Activated CD4-positive, alpha-beta T cell treated with anti-CD3 and anti-CD28 coated beads for 36 hours (primary cell): ENCODE measurements around the gene CETP. TPM values are rescaled to one million over a fixed set of nuclear protein-coding genes. Genes with fewer than 3 reads are reported as not detected.
A peak's percentile ranks its signal among the peaks of the same experiment; 100 is the strongest.

ENCODE experiments used
- ATAC-seq: fragments of 200-7000 bp; cut with Tn5 transposase; one replicate; pipeline ENCODE4 v1.10.0; 2021; ENCODE audit warnings: mild to moderate bottlenecking, moderate library complexity
- CTCF ChIA-PET: fragments of 350-600 bp; sonication (Branson Sonifier 250); formaldehyde crosslinking; loops from one replicate; lab custom pipeline; 2021; ENCODE audit warnings: antibody characterized with exemption; lab: Charles Lee
- POLR2A ChIA-PET: fragments of 350-600 bp; sonication (Branson Sonifier 250); formaldehyde crosslinking; loops from one replicate; lab custom pipeline; 2021; ENCODE audit warnings: antibody characterized with exemption, inconsistent platforms; lab: Charles Lee
- DNase-seq: peaks from one replicate; pipeline ENCODE4 v3.0.0-alpha.2; 2020
- H3K27ac Mint-ChIP-seq: one replicate; pipeline ENCODE4 v1.8.0; 2021; ENCODE audit warnings: mixed read lengths
- H3K27me3 Mint-ChIP-seq: one replicate; pipeline ENCODE4 v1.8.0; 2021; ENCODE audit warnings: mixed read lengths
- H3K36me3 Mint-ChIP-seq: one replicate; pipeline ENCODE4 v1.8.0; 2021; ENCODE audit warnings: low read depth, mixed read lengths
- H3K4me1 Mint-ChIP-seq: one replicate; pipeline ENCODE4 v1.8.0; 2021; ENCODE audit warnings: mixed read lengths
- H3K4me3 Mint-ChIP-seq: one replicate; pipeline ENCODE4 v1.8.0; 2021; ENCODE audit warnings: mild to moderate bottlenecking, moderate library complexity, mixed read lengths
- H3K9me3 Mint-ChIP-seq: one replicate; pipeline ENCODE4 v1.8.0; 2021; ENCODE audit warnings: low read depth, mixed read lengths
- intact Hi-C, 2 experiments: fragments of 100-400 bp; cut with DNase I in 1 of 2; cut with micrococcal nuclease in 1 of 2; formaldehyde crosslinking; loops; one replicate each; pipeline versions ENCODE4 v1.14.2 to v1.15.1; 2022 to 2024; cut with DNase I, micrococcal nuclease
- total RNA-seq, 2 experiments: library from RNA; stranded (reverse); gene quantifications; one replicate each; pipeline ENCODE4 v1.2.3, GENCODE V29; 2021

Gene CETP
- total RNA-seq, 2 experiments from 2014 or later = 0.14 TPM; not detected in 1

- ChIA-PET POLR2A (no interaction called here), CTCF (interaction anchor here (0.6 to 1.8 kb wide), 6 partner anchors 9 to 224 kb away, joined by 3 to 7 read pairs (median 4); no protein-coding TSS in a partner anchor)
- Mint-ChIP-seq H3K27me3 (no peaks in the 10 kb centered on the region), H3K27ac (no peak overlapping the region), H3K4me1 (peaks cover 12% of the 10 kb centered on the region), H3K4me3 (no peak overlapping the region), H3K36me3 (no peaks in the 10 kb centered on the region), H3K9me3 (no peaks in the 10 kb centered on the region)
- ATAC-seq (no peak), DNase-seq (no peak)
- intact Hi-C loops = no loop called here
These were observed 969 bp upstream of the CETP start for GRCh38 chr16:56960681-56961281.

GRCh38 chr16:56961386-56961785, 364 bp upstream of the CETP start:
- Mint-ChIP-seq H3K4me3 (no peak overlapping the region), H3K4me1 (peaks cover 17% of the 10 kb centered on the region), H3K27me3 (no peaks in the 10 kb centered on the region), H3K27ac (no peak overlapping the region), H3K36me3 (no peaks in the 10 kb centered on the region), H3K9me3 (no peaks in the 10 kb centered on the region)
- intact Hi-C loops = no loop called here
- no peak for ATAC-seq
- POLR2A ChIA-PET = no interaction called here
- DNase-seq = no peak
- CTCF ChIA-PET = interaction anchor here (0.6 to 1.8 kb wide), 7 partner anchors 9 to 224 kb away, joined by 3 to 7 read pairs (median 4); no protein-coding TSS in a partner anchor

GRCh38 chr16:56964243-56965148, 2.7 kb downstream of the CETP start:
- POLR2A ChIA-PET = interaction anchor here (0.6 to 1.2 kb wide), 2 partner anchors 77 to 87 kb away, joined by 3 read pairs; no protein-coding TSS in a partner anchor
- H3K27ac Mint-ChIP-seq = peak overlapping the region; percentile 52

GRCh38 chr16:56965149-56966092, 3.7 kb downstream of the CETP start:
- H3K27ac Mint-ChIP-seq = peak overlapping the region; percentile 84
- DNase-seq (no peak), ATAC-seq (peak; percentile 22)
- H3K27me3 Mint-ChIP-seq = no peaks in the 10 kb centered on the region
- no peaks in the 10 kb centered on the region for H3K9me3 Mint-ChIP-seq
- intact Hi-C loops = loop anchor here in 1 of 2 experiments (2.0 kb wide), 2 partner anchors 75 to 203 kb away; no protein-coding TSS in a partner anchor
- H3K4me1 Mint-ChIP-seq = peaks cover 17% of the 10 kb centered on the region
- POLR2A ChIA-PET = interaction anchor here (0.6 kb wide), 1 partner anchor 43 kb away, joined by 4 read pairs; no protein-coding TSS in a partner anchor
- CTCF ChIA-PET = interaction anchor here (0.6 to 5.2 kb wide), 40 partner anchors 9 to 335 kb away, joined by 3 to 38 read pairs (median 4); partner anchors contain the start of genes NLRC5 and SLC12A3
- H3K4me3 Mint-ChIP-seq = no peak overlapping the region
- no peaks in the 10 kb centered on the region for H3K36me3 Mint-ChIP-seq

More at GRCh38 chr16:56964243-56965148, 2.7 kb downstream of the CETP start:
- Mint-ChIP-seq H3K9me3 (no peaks in the 10 kb centered on the region), H3K4me1 (peaks cover 17% of the 10 kb centered on the region), H3K27me3 (no peaks in the 10 kb centered on the region), H3K4me3 (no peak overlapping the region), H3K36me3 (no peaks in the 10 kb centered on the region)
- DNase-seq (peak; percentile 98), ATAC-seq (peak; percentile 93)
- CTCF ChIA-PET = interaction anchor here (0.6 to 5.2 kb wide), 50 partner anchors 8 to 446 kb away, joined by 3 to 38 read pairs (median 4); partner anchors contain the start of gene NLRC5
- intact Hi-C loops = loop anchor here (1.0 to 2.0 kb wide), 7 partner anchors 25 to 204 kb away; partner anchors contain the start of gene NLRC5 (in 1 of the 2)

GRCh38 chr16:56966093-56966475, 4.3 kb downstream of the CETP start:
- H3K27me3 Mint-ChIP-seq = no peaks in the 10 kb centered on the region
- CTCF ChIA-PET = interaction anchor here (0.6 to 5.2 kb wide), 25 partner anchors 8 to 509 kb away, joined by 3 to 38 read pairs (median 4); partner anchors contain the start of genes NLRC5 and SLC12A3
- no peak overlapping the region for H3K4me3 Mint-ChIP-seq
- intact Hi-C loops = no loop called here
- H3K9me3 Mint-ChIP-seq = no peaks in the 10 kb centered on the region
- POLR2A ChIA-PET = interaction anchor here (0.6 kb wide), 1 partner anchor 44 kb away, joined by 4 read pairs; no protein-coding TSS in a partner anchor
- DNase-seq (no peak), ATAC-seq (no peak)
- no peaks in the 10 kb centered on the region for H3K36me3 Mint-ChIP-seq
- peak overlapping the region; percentile 84 for H3K27ac Mint-ChIP-seq
- peaks cover 17% of the 10 kb centered on the region for H3K4me1 Mint-ChIP-seq

- Mint-ChIP-seq H3K4me1 (peaks cover 17% of the 10 kb centered on the region), H3K36me3 (no peaks in the 10 kb centered on the region)
- CTCF ChIA-PET = interaction anchor here (0.9 to 5.2 kb wide), 4 partner anchors 19 to 116 kb away, joined by 3 to 38 read pairs (median 10); partner anchors contain the start of gene NLRC5
These were observed 6.0 kb downstream of the CETP start for GRCh38 chr16:56967733-56968132.

GRCh38 chr16:56969769-56970168, 8.0 kb downstream of the CETP start:
- no peaks in the 10 kb centered on the region for H3K36me3 Mint-ChIP-seq
- no peaks in the 10 kb centered on the region for H3K27me3 Mint-ChIP-seq
- H3K9me3 Mint-ChIP-seq = no peaks in the 10 kb centered on the region
- CTCF ChIA-PET = interaction anchor here (1.3 to 2.0 kb wide), 2 partner anchors 15 kb away, joined by 4 to 7 read pairs; no protein-coding TSS in a partner anchor
- no peak overlapping the region for H3K27ac Mint-ChIP-seq
- intact Hi-C loops = no loop called here
- H3K4me1 Mint-ChIP-seq = peaks cover 22% of the 10 kb centered on the region
- POLR2A ChIA-PET = interaction anchor here (0.6 to 0.8 kb wide), 2 partner anchors 17 to 18 kb away, joined by 3 to 4 read pairs; no protein-coding TSS in a partner anchor
- ATAC-seq (no peak), DNase-seq (no peak)
- H3K4me3 Mint-ChIP-seq = no peak overlapping the region

More at GRCh38 chr16:56967733-56968132, 6.0 kb downstream of the CETP start:
- H3K9me3 Mint-ChIP-seq = no peaks in the 10 kb centered on the region
- ATAC-seq = no peak
- POLR2A ChIA-PET = interaction anchor here (0.6 kb wide), 1 partner anchor 45 kb away, joined by 3 read pairs; no protein-coding TSS in a partner anchor
- no peak for DNase-seq
- H3K4me3 Mint-ChIP-seq = no peak overlapping the region
- H3K27me3 Mint-ChIP-seq = no peaks in the 10 kb centered on the region
- H3K27ac Mint-ChIP-seq = no peak overlapping the region
- intact Hi-C loops = no loop called here

- H3K36me3 Mint-ChIP-seq = no peaks in the 10 kb centered on the region
- DNase-seq (no peak), ATAC-seq (no peak)
- H3K27ac Mint-ChIP-seq = no peak overlapping the region
- H3K27me3 Mint-ChIP-seq = no peaks in the 10 kb centered on the region
- CTCF ChIA-PET = interaction anchor here (0.5 to 1.3 kb wide), 6 partner anchors 10 to 235 kb away, joined by 3 to 4 read pairs (median 3); no protein-coding TSS in a partner anchor
- no peak overlapping the region for H3K4me3 Mint-ChIP-seq
- POLR2A ChIA-PET = interaction anchor here (0.6 to 0.9 kb wide), 3 partner anchors 9 to 327 kb away, joined by 3 to 9 read pairs (median 3); no protein-coding TSS in a partner anchor
- intact Hi-C loops = no loop called here
- no peaks in the 10 kb centered on the region for H3K9me3 Mint-ChIP-seq
- peaks cover 21% of the 10 kb centered on the region for H3K4me1 Mint-ChIP-seq
These were observed 9.4 kb downstream of the CETP start for GRCh38 chr16:56970934-56971767.

- intact Hi-C loops = no loop called here
- Mint-ChIP-seq H3K9me3 (no peaks in the 10 kb centered on the region), H3K27ac (no peak overlapping the region), H3K36me3 (peaks cover 3% of the 10 kb centered on the region), H3K4me3 (no peak overlapping the region), H3K27me3 (no peaks in the 10 kb centered on the region), H3K4me1 (peaks cover 23% of the 10 kb centered on the region)
- CTCF ChIA-PET = interaction anchor here (0.7 to 1.1 kb wide), 4 partner anchors 15 to 109 kb away, joined by 3 read pairs; no protein-coding TSS in a partner anchor
- POLR2A ChIA-PET = no interaction called here
- ATAC-seq (no peak), DNase-seq (no peak)
These were observed 10.0 kb downstream of the CETP start for GRCh38 chr16:56971768-56972043.
